Upper lobe of left lung (tissue), 4 donors: Measurements from ENCODE around the gene C6orf62.

Experiments
- CTCF ChIP-seq, 6 experiments: fragments of 450-650 bp in 4 of 6; fragments of 200-600 bp in 2 of 6; sonication (generic) in 2 of 6; IDR thresholded peaks; one replicate each; pipeline ENCODE4 v1.5.1; 2016 to 2019; ENCODE audit warnings: antibody characterized with exemption in 6 of 6
- POLR2AphosphoS5 ChIP-seq, 2 donors: sonication (generic); formaldehyde crosslinking; IDR thresholded peaks; one replicate each; pipeline ENCODE4 v1.5.1; 2017; ENCODE audit warnings: antibody characterized with exemption in 2 of 2

- TF ChIP-seq POLR2AphosphoS5 (IDR thresholded peaks at IDR 0.05) (no peak), CTCF (IDR thresholded peaks at IDR 0.05) (no peak)
These were observed 38.7 kb upstream of the C6orf62 start for GRCh38 chr6:24757611-24758010.
